Osteoblast (primary cell): Measurements from ENCODE around the gene TTLL5. TPM values are rescaled to one million over a fixed set of nuclear protein-coding genes. Genes with fewer than 3 reads are reported as not detected.

ENCODE experiments used
- DNase-seq: peaks from one replicate; pipeline ENCODE4 v3.0.0; 2011; ENCODE audit warnings: low spot score, mixed read lengths; ENCODE audit not compliant: insufficient read length; ENCODE audit errors: missing footprints
- H2AFZ ChIP-seq: 2 replicates; pipeline ENCODE4 v1.6.0; 2011; ENCODE audit warnings: mild to moderate bottlenecking, low read length
- H3K27ac ChIP-seq: 2 replicates; pipeline ENCODE4 v1.5.1; 2011; ENCODE audit warnings: mild to moderate bottlenecking, low read depth, low read length, moderate library complexity
- H3K27me3 ChIP-seq: 2 replicates; pipeline ENCODE4 v1.6.0; 2012; ENCODE audit warnings: mild to moderate bottlenecking, control low read depth, inconsistent platforms, low read length, moderate library complexity; ENCODE audit not compliant: insufficient read depth
- H3K36me3 ChIP-seq: 2 replicates; pipeline ENCODE4 v1.5.1; 2011; ENCODE audit warnings: mild to moderate bottlenecking, low read length, control low read depth, moderate library complexity; ENCODE audit not compliant: insufficient read depth
- H3K4me1 ChIP-seq: 2 replicates; pipeline ENCODE4 v1.5.1; 2011; ENCODE audit warnings: mild to moderate bottlenecking, low read length, control low read depth, moderate library complexity; ENCODE audit not compliant: insufficient read depth
- H3K4me2 ChIP-seq: 2 replicates; pipeline ENCODE4 v1.6.0; 2011; ENCODE audit warnings: mild to moderate bottlenecking, low read length; ENCODE audit not compliant: insufficient read depth
- H3K4me3 ChIP-seq: fragments of 200-600 bp; sonication (generic); 3 replicates; pipeline ENCODE4 v1.5.1; 2012; ENCODE audit warnings: mild to moderate bottlenecking, low read length, inconsistent platforms; ENCODE audit not compliant: insufficient read depth
- H3K79me2 ChIP-seq: 2 replicates; pipeline ENCODE4 v1.6.0; 2012; ENCODE audit warnings: mild to moderate bottlenecking, low read length, control low read depth, inconsistent platforms; ENCODE audit not compliant: insufficient read depth
- H3K9me3 ChIP-seq: 2 replicates; pipeline ENCODE4 v1.5.1; 2011; ENCODE audit warnings: low read depth, low read length, control low read depth
- H4K20me1 ChIP-seq: 2 replicates; pipeline ENCODE4 v1.6.0; 2012; ENCODE audit warnings: mild to moderate bottlenecking, low read length, control low read depth; ENCODE audit not compliant: insufficient read depth
- CTCF ChIP-seq: IDR thresholded peaks from 2 replicates; pipeline ENCODE4 v1.5.1; 2011; ENCODE audit warnings: mild to moderate bottlenecking, low read depth, low read length, moderate library complexity; ENCODE audit errors: extremely low read depth
- total RNA-seq: library from RNA; depleted of rRNA; stranded (reverse); fragments of >200 nt; gene quantifications from 2 replicates; pipeline ENCODE4 v1.2.3, GENCODE V29; 2012

TTLL5 gene
- 28.3 and 30.4 TPM in 2 replicates for total RNA-seq

DNA sequence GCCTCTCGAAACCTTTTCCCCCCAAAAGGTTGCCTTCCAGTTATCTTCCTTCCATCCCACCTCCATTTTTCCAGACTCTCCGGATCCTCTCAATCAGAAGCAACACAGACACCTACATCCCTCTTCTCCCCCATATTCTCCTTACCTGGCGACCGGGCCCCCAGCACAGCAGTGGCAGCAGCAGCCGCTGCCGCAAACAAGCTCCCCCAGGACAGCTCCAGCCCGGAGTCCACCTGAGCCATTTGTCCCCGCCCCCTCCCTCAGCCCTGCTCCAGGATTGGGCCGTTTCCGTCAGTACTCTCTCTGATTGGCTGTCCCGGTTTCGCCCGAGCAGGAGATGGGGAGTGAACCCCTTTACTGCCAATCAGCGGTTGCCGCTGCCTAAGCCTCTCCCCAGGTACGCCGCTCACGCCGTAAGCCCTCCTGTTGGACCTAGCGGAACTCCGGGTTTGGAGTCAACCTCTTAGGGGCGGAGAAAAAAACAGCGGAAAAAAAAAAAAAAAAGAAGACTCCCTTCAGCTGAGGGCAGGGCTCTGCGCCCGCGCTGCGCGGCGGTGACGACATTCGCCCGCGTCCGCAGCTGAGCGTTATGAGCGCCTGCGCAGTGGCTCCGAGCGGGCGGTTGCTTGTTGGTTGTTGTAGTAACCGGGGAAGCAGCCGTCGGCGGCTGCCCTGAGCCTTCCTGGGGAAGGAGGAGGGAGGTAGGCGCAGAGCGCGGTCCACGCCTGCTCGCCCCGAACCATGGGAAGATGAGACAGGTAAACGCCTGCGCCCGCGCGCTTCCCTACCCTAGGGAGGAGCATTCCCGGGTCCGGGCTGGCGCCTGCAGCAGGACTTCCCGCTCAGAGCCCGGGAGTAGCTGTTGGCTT, at the start of gene TTLL5, which contains the start of gene ERG28:
Gene TTLL5, plus strand, starts transcription at position 617 of the 869 bp plus-strand sequence. CDS start 1,904 bp downstream, outside the sequence.
Gene ERG28, minus strand, starts transcription at position 247 of the 869 bp plus-strand sequence. CDS start 3,374 bp downstream, outside the sequence.
- TF ChIP-seq CTCF = no peak
- DNase-seq = peak; percentile 99
- H3K4me2 ChIP-seq = peak within 1 kb of the TSS; percentile 96
- H3K4me3 ChIP-seq = peak within 1 kb of the TSS; percentile 95
- peak within 1 kb of the TSS; percentile 95 for H2AFZ ChIP-seq
- H3K9me3 ChIP-seq = no peaks in the 10 kb centered on the region
- H4K20me1 ChIP-seq = no peaks in the 10 kb centered on the region
- H3K4me1 ChIP-seq = peaks cover 11% of the 10 kb centered on the region
- peaks cover 11% of the 10 kb centered on the region for H3K36me3 ChIP-seq
- peaks cover 27% of the 10 kb centered on the region for H3K79me2 ChIP-seq
- peak within 1 kb of the TSS; percentile 80 for H3K27ac ChIP-seq
- no peaks in the 10 kb centered on the region for H3K27me3 ChIP-seq

GRCh38 chr14:75612157-75612556, 48.9 kb upstream of the TTLL5 start:
- H2AFZ ChIP-seq = no peak overlapping the region
- H3K27me3 ChIP-seq = peaks cover 7% of the 10 kb centered on the region
- H3K79me2 ChIP-seq = no peaks in the 10 kb centered on the region
- H3K27ac ChIP-seq = no peak overlapping the region
- no peak overlapping the region for H3K4me3 ChIP-seq
- H3K4me1 ChIP-seq = no peaks in the 10 kb centered on the region
- H3K9me3 ChIP-seq = no peaks in the 10 kb centered on the region
- no peak for TF ChIP-seq CTCF
- no peaks in the 10 kb centered on the region for H3K36me3 ChIP-seq
- H3K4me2 ChIP-seq = no peak overlapping the region
- DNase-seq = no peak
- peaks cover 3% of the 10 kb centered on the region for H4K20me1 ChIP-seq

- TF ChIP-seq CTCF = no peak
- no peak overlapping the region for H3K27ac ChIP-seq
- H3K4me1 ChIP-seq = no peaks in the 10 kb centered on the region
- peaks cover 3% of the 10 kb centered on the region for H4K20me1 ChIP-seq
- no peak overlapping the region for H3K4me3 ChIP-seq
- H3K36me3 ChIP-seq = no peaks in the 10 kb centered on the region
- no peaks in the 10 kb centered on the region for H3K9me3 ChIP-seq
- no peak overlapping the region for H2AFZ ChIP-seq
- H3K4me2 ChIP-seq = no peak overlapping the region
- peaks cover 7% of the 10 kb centered on the region for H3K27me3 ChIP-seq
- H3K79me2 ChIP-seq = no peaks in the 10 kb centered on the region
- no peak for DNase-seq
These were observed 46.9 kb upstream of the TTLL5 start for GRCh38 chr14:75614179-75614578.

DNA sequence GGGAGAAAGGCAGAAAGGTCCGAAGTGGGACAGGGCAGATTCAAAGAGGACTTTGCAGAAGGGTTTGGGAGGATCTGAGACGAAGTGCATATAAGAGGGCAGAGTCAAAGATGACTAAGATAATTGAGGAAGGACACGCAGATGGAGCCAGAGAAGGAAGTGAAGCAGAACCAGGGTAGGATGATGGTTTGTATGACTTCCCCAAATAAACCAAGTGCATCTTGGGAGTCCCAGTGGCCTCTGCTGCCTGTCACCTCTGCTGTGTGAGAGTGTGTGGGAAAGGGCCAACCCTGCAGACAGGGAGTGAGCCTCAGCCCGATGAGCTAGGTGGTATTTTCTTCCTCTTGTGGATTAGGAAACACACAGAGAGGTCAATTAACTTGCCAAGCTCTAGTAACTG, 45.8 kb upstream of the TTLL5 start:
- no peak overlapping the region for H3K27ac ChIP-seq
- no peak for DNase-seq
- no peaks in the 10 kb centered on the region for H3K9me3 ChIP-seq
- peaks cover 3% of the 10 kb centered on the region for H4K20me1 ChIP-seq
- H3K4me3 ChIP-seq = no peak overlapping the region
- no peaks in the 10 kb centered on the region for H3K36me3 ChIP-seq
- H3K79me2 ChIP-seq = no peaks in the 10 kb centered on the region
- H3K4me2 ChIP-seq = no peak overlapping the region
- H3K27me3 ChIP-seq = peaks cover 7% of the 10 kb centered on the region
- TF ChIP-seq CTCF = no peak
- H3K4me1 ChIP-seq = no peaks in the 10 kb centered on the region
- no peak overlapping the region for H2AFZ ChIP-seq
